AG09309 (cell line): ENCODE measurements around the gene BORCS5.

ENCODE experiments used
- DNase-seq: peaks from one replicate; pipeline ENCODE4 v3.0.0-alpha.2; 2010; ENCODE audit warnings: low read depth
- H3K4me3 ChIP-seq: 2 replicates; pipeline ENCODE4 v1.5.1; 2011; ENCODE audit warnings: mild to moderate bottlenecking, low read depth, low read length, moderate library complexity; ENCODE audit not compliant: control insufficient read depth
- TF ChIP-seq, protein P1 (sequence below): IDR thresholded peaks from 2 replicates; pipeline ENCODE4 v1.5.1; 2011; ENCODE audit warnings: mild to moderate bottlenecking, low read depth, low read length, inconsistent platforms; ENCODE audit not compliant: insufficient read depth, control insufficient read depth; ENCODE audit errors: missing control alignments

BORCS5 gene

GRCh38 chr12:12441843-12442461, 85.1 kb downstream of the BORCS5 start:
- H3K4me3 ChIP-seq = no peak overlapping the region
- DNase-seq = no peak
- TF ChIP-seq, protein P1, sequence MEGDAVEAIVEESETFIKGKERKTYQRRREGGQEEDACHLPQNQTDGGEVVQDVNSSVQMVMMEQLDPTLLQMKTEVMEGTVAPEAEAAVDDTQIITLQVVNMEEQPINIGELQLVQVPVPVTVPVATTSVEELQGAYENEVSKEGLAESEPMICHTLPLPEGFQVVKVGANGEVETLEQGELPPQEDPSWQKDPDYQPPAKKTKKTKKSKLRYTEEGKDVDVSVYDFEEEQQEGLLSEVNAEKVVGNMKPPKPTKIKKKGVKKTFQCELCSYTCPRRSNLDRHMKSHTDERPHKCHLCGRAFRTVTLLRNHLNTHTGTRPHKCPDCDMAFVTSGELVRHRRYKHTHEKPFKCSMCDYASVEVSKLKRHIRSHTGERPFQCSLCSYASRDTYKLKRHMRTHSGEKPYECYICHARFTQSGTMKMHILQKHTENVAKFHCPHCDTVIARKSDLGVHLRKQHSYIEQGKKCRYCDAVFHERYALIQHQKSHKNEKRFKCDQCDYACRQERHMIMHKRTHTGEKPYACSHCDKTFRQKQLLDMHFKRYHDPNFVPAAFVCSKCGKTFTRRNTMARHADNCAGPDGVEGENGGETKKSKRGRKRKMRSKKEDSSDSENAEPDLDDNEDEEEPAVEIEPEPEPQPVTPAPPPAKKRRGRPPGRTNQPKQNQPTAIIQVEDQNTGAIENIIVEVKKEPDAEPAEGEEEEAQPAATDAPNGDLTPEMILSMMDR = no peak

DNA sequence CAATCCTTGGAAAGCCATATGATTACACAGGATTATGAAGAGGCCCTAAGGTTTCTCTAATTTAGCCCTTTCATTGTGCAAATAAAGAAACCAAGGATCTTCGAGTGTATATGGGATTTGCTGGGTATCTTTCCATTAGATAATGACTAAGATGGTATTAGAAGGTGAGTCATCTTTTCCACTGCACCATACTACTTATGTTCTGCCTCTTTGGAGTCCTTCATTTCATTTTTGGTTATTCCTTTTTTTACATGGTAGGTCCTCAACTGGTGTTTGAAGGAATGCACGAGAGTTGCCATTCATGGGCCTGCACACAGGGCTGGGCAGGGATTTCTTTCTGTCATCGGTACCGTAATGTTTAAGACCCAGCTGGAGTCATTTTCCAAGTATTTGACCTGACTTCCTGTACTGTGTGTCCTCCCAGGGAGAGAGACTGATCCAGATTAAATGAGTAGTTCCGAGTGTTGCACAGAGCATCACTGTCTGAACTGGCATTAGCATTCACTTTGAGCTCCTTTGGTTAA, 85.7 kb downstream of the BORCS5 start:
- TF ChIP-seq, protein P1 = no peak
- H3K4me3 ChIP-seq = no peak overlapping the region
- DNase-seq = no peak

- no peak for DNase-seq
- no peak overlapping the region for H3K4me3 ChIP-seq
- TF ChIP-seq, protein P1 = no peak
These were observed 86.6 kb downstream of the BORCS5 start for GRCh38 chr12:12443431-12443878.

GRCh38 chr12:12445165-12445881, 88.4 kb downstream of the BORCS5 start:
- no peak for DNase-seq
- H3K4me3 ChIP-seq = no peak overlapping the region
- TF ChIP-seq, protein P1 = no peak

DNA sequence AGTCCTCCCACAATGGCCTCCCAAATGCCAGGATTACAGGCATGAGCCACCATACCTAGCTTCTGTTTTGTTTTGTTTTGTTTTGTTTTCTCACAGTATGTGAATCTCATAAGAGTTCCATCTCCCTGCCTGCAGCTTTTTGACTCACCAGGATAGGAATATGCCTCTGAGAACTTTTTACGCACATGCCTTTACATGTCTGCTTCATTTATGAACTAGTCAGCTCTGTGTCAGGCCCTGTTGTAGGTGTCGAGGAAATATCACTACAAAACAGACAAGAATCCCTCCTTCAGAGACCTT, 89.0 kb downstream of the BORCS5 start:
- no peak for DNase-seq
- H3K4me3 ChIP-seq = no peak overlapping the region
- TF ChIP-seq, protein P1 = no peak

DNA sequence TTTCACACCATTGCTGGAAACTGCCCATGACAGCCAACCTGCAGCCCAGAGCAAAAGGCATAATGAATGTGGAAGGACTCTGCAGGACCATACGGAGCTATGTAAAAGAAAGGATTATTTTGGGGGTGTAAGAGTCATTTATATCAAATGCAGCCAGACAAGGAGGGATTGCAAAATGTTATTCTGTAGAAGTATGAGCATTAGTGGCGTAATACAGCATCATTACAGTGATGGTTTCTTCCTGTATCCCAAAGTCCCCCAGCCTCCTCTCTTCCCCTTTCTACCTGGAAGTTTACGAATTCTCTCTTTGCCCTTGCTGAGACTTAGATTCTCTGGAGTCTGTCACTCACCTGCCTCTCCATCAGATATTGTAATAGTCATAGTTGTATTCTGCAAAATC, 89.9 kb downstream of the BORCS5 start:
- no peak for DNase-seq
- TF ChIP-seq, protein P1 = no peak
- no peak overlapping the region for H3K4me3 ChIP-seq
